ENCODE results near the gene NFKBIE. TPM values are rescaled to one million over a fixed set of nuclear protein-coding genes. Genes with fewer than 3 reads are reported as not detected.

NFKBIE gene
- total and polyA plus RNA-seq, 2 of the 13 experiments (the other 11 are each of a cell fraction or from before 2014, with no cell fraction given) = 6.7 to 14.5 TPM

DNA sequence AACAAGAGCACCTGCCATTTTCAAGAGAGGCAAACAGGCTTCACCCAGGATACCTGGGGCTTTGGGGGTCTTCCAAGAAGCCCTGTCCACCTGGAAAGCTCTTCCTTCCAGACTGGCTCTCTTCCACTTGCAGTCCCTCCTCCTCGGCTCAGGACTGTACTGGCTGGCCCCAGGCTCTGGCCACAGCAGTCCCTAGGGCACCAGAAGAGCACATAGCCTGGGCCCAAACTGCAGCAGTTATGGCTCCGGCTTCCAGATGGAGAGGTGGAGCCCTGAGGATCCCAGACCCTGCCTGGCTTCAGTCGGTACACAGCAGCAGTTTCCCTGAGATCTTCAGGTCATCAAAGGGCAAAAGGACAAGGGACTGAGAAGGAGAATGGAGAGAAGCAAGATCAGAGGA lies 6.4 kb downstream of the NFKBIE start:
- TF ChIP-seq EZH2 (conservative IDR thresholded peaks at IDR 0.05; ENCODE audit: low read depth, low read length) (no peak), ERF (CRISPR knock-in tag; IDR thresholded peaks at IDR 0.05) (no peak), PHF21A (CRISPR knock-in tag; IDR thresholded peaks at IDR 0.05) (no peak), ZNF780A (CRISPR knock-in tag; IDR thresholded peaks at IDR 0.05) (no peak), ZKSCAN8 (CRISPR knock-in tag; IDR thresholded peaks at IDR 0.05; ENCODE audit: borderline replicate concordance) (no peak), DNMT1 (CRISPR knock-in tag; IDR thresholded peaks at IDR 0.05) (no peak), ETV6 (CRISPR knock-in tag; conservative IDR thresholded peaks at IDR 0.05) (no peak), HDAC1 (CRISPR knock-in tag; IDR thresholded peaks at IDR 0.05) (no peak), NCOR1 (IDR thresholded peaks at IDR 0.05; ENCODE audit: borderline replicate concordance, low read length) (no peak)
- TF ChIP-seq, protein P1, sequence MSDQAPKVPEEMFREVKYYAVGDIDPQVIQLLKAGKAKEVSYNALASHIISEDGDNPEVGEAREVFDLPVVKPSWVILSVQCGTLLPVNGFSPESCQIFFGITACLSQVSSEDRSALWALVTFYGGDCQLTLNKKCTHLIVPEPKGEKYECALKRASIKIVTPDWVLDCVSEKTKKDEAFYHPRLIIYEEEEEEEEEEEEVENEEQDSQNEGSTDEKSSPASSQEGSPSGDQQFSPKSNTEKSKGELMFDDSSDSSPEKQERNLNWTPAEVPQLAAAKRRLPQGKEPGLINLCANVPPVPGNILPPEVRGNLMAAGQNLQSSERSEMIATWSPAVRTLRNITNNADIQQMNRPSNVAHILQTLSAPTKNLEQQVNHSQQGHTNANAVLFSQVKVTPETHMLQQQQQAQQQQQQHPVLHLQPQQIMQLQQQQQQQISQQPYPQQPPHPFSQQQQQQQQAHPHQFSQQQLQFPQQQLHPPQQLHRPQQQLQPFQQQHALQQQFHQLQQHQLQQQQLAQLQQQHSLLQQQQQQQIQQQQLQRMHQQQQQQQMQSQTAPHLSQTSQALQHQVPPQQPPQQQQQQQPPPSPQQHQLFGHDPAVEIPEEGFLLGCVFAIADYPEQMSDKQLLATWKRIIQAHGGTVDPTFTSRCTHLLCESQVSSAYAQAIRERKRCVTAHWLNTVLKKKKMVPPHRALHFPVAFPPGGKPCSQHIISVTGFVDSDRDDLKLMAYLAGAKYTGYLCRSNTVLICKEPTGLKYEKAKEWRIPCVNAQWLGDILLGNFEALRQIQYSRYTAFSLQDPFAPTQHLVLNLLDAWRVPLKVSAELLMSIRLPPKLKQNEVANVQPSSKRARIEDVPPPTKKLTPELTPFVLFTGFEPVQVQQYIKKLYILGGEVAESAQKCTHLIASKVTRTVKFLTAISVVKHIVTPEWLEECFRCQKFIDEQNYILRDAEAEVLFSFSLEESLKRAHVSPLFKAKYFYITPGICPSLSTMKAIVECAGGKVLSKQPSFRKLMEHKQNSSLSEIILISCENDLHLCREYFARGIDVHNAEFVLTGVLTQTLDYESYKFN (CRISPR knock-in tag; conservative IDR thresholded peaks at IDR 0.05) = no peak
- TF ChIP-seq, protein P2, sequence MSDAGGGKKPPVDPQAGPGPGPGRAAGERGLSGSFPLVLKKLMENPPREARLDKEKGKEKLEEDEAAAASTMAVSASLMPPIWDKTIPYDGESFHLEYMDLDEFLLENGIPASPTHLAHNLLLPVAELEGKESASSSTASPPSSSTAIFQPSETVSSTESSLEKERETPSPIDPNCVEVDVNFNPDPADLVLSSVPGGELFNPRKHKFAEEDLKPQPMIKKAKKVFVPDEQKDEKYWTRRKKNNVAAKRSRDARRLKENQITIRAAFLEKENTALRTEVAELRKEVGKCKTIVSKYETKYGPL (CRISPR knock-in tag; IDR thresholded peaks at IDR 0.05) = no peak
- TF ChIP-seq, protein P3, sequence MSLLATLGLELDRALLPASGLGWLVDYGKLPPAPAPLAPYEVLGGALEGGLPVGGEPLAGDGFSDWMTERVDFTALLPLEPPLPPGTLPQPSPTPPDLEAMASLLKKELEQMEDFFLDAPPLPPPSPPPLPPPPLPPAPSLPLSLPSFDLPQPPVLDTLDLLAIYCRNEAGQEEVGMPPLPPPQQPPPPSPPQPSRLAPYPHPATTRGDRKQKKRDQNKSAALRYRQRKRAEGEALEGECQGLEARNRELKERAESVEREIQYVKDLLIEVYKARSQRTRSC (CRISPR knock-in tag; IDR thresholded peaks at IDR 0.05; ENCODE audit: low read depth) = no peak
- TF ChIP-seq, protein P4, sequence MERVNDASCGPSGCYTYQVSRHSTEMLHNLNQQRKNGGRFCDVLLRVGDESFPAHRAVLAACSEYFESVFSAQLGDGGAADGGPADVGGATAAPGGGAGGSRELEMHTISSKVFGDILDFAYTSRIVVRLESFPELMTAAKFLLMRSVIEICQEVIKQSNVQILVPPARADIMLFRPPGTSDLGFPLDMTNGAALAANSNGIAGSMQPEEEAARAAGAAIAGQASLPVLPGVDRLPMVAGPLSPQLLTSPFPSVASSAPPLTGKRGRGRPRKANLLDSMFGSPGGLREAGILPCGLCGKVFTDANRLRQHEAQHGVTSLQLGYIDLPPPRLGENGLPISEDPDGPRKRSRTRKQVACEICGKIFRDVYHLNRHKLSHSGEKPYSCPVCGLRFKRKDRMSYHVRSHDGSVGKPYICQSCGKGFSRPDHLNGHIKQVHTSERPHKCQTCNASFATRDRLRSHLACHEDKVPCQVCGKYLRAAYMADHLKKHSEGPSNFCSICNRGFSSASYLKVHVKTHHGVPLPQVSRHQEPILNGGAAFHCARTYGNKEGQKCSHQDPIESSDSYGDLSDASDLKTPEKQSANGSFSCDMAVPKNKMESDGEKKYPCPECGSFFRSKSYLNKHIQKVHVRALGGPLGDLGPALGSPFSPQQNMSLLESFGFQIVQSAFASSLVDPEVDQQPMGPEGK (CRISPR knock-in tag; IDR thresholded peaks at IDR 0.05) = no peak
- ATAC-seq = no peak
- no peak overlapping the region for H3K4me3 ChIP-seq (replicated peaks in 1 of 3; ENCODE audit: insufficient read depth in 1 of 3, low read depth in 2 of 3, low read length in 3 of 3)
- peaks cover 56% of the 10 kb centered on the region for H3K4me1 ChIP-seq (ENCODE audit: insufficient read depth, low read length)
- in situ Hi-C loops (cut with HindIII; ENCODE audit: extremely low pct_ligation_motif_present, low pct_unique_long_range_greater_than_20kb) (no loop called here), intact Hi-C loops (cut with micrococcal nuclease; ENCODE audit: unreplicated experiment) (no loop called here)
- BruUV-seq (replicated peaks) = no TSS peak
- WGBS (ENCODE audit: low lambda C conversion rate) = 100% methylated on average over 3 of the region's 3 CpGs
- peaks cover 25% of the 10 kb centered on the region for H3K79me2 ChIP-seq (ENCODE audit: insufficient read depth, low read length)
- no peak overlapping the region for H2AFZ ChIP-seq (ENCODE audit: low read length)
- H3K9me3 ChIP-seq (ENCODE audit: low read length) = no peaks in the 10 kb centered on the region
- no peak overlapping the region for H3K9ac ChIP-seq (ENCODE audit: insufficient read depth, low read depth, low read length)
- H3K36me3 ChIP-seq (replicated peaks in 1 of 2; ENCODE audit: control insufficient read depth in 1 of 2, insufficient read depth in 2 of 2, low read length in 2 of 2) = peaks cover 16 to 44% of the 10 kb centered on the region in 2 experiments
- DNase-seq (ENCODE audit: low spot score) = no peak
- no peaks in the 10 kb centered on the region; a peak in 1 of 5 replicates for H3K27me3 ChIP-seq (ENCODE audit: control insufficient read depth in 1 of 2, insufficient read depth in 2 of 2, low read length in 2 of 2)
- no peak for FAIRE-seq
- H3K4me2 ChIP-seq (ENCODE audit: low read depth, low read length) = no peak overlapping the region
- POLR2A ChIA-PET = interaction anchor here (6.0 kb wide), 1 partner anchor 13 kb away, joined by 264 read pairs; the partner anchor contains the start of gene HSP90AB1
- H3K27ac ChIP-seq (ENCODE audit: extremely low read length, insufficient read depth, low read length) = no peak overlapping the region
- peaks cover 26% of the 10 kb centered on the region for H4K20me1 ChIP-seq (ENCODE audit: insufficient read depth, low read length)
- CTCF ChIA-PET (ENCODE audit: low intra/inter-chr PET ratio, low total read pairs) = no interaction called here

Measured in HepG2 (cell line).